WTC11 (cell line): Measurements from ENCODE around the gene AARSD1.

Experiments
- CREB1 ChIP-seq: sonication (generic); formaldehyde crosslinking; IDR thresholded peaks from 2 replicates; pipeline ENCODE4 v1.8.0; 2023; ENCODE audit warnings: mild to moderate bottlenecking, missing genetic modification reagents
- CREM ChIP-seq: sonication (generic); formaldehyde crosslinking; IDR thresholded peaks from 2 replicates; pipeline ENCODE4 v1.8.1; 2022; ENCODE audit warnings: mild to moderate bottlenecking, missing genetic modification reagents, moderate library complexity
- NR3C1 ChIP-seq: sonication (generic); formaldehyde crosslinking; conservative IDR thresholded peaks from 2 replicates; pipeline ENCODE4 v1.8.1; 2023; ENCODE audit warnings: low read depth, mild to moderate bottlenecking, missing genetic modification reagents
- STAT6 ChIP-seq: sonication (generic); formaldehyde crosslinking; conservative IDR thresholded peaks from 2 replicates; pipeline ENCODE4 v1.8.1; 2023; ENCODE audit warnings: mild to moderate bottlenecking, low read depth, missing genetic modification reagents, moderate library complexity
- ZNF416 ChIP-seq: fragments of 250-450 bp; sonication (Bioruptor Pico); IDR thresholded peaks from 2 replicates; pipeline ENCODE4 v1.9.0; 2021; ENCODE audit warnings: mild to moderate bottlenecking, inconsistent platforms
- TF ChIP-seq, protein P1 (sequence below): fragments of 200-600 bp; IDR thresholded peaks from 2 replicates; pipeline ENCODE4 v1.8.0; 2022; ENCODE audit warnings: antibody characterized with exemption
- TF ChIP-seq, protein P2 (sequence below): sonication (generic); formaldehyde crosslinking; IDR thresholded peaks from 2 replicates; pipeline ENCODE4 v1.8.1; 2023; ENCODE audit warnings: mild to moderate bottlenecking, missing genetic modification reagents, moderate library complexity

DNA sequence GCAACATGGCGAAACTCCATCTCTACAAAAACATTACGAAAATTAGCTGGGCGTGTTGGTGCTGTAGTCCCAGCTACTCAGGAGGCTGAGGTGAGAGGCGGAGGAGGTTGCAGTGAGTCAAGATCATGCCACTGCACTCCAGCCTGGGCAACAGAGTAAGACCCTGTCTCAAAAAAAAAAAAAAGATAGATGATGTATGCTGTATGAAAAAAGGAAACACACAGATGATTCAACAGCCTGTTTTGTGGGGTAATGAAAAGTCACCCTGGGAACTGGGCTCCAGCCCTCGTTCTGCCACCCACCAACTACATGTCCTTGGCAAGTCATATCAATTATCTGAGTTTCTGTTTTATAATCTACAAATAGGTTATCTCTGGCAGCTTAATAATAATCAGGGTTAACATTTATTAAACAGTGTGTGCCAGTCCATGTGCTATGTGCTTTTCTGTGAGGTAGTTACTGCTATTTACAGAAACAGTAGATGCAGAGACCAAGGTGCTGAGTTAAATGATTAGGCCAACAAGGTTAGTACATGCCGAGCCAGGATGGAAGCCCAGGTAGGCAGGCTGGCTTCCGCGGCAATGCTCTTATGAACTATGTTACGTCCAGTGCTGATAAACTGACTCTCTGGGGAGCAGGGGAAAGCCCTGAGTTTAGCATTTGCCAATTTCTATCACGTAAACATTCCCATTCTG, 62.6 kb downstream of the AARSD1 start:
- TF ChIP-seq STAT6 (CRISPR knock-in tag): no peak
- no peak for TF ChIP-seq CREB1 (CRISPR knock-in tag)
- TF ChIP-seq CREM (CRISPR knock-in tag): no peak
- TF ChIP-seq, protein P1, sequence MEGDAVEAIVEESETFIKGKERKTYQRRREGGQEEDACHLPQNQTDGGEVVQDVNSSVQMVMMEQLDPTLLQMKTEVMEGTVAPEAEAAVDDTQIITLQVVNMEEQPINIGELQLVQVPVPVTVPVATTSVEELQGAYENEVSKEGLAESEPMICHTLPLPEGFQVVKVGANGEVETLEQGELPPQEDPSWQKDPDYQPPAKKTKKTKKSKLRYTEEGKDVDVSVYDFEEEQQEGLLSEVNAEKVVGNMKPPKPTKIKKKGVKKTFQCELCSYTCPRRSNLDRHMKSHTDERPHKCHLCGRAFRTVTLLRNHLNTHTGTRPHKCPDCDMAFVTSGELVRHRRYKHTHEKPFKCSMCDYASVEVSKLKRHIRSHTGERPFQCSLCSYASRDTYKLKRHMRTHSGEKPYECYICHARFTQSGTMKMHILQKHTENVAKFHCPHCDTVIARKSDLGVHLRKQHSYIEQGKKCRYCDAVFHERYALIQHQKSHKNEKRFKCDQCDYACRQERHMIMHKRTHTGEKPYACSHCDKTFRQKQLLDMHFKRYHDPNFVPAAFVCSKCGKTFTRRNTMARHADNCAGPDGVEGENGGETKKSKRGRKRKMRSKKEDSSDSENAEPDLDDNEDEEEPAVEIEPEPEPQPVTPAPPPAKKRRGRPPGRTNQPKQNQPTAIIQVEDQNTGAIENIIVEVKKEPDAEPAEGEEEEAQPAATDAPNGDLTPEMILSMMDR: no peak
- TF ChIP-seq, protein P2, sequence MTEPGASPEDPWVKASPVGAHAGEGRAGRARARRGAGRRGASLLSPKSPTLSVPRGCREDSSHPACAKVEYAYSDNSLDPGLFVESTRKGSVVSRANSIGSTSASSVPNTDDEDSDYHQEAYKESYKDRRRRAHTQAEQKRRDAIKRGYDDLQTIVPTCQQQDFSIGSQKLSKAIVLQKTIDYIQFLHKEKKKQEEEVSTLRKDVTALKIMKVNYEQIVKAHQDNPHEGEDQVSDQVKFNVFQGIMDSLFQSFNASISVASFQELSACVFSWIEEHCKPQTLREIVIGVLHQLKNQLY (CRISPR knock-in tag): no peak
- no peak for TF ChIP-seq ZNF416 (CRISPR knock-in tag)
- TF ChIP-seq NR3C1 (CRISPR knock-in tag): no peak
